H1 (cell line): ENCODE data around the gene LIPT2. TPM values are rescaled to one million over a fixed set of nuclear protein-coding genes. Genes with fewer than 3 reads are reported as not detected.

ENCODE experiments used
- FOSL1 ChIP-seq: IDR thresholded peaks from 2 replicates; pipeline ENCODE4 v1.6.1; 2011; ENCODE audit warnings: mild to moderate bottlenecking, low read depth, low read length, moderate library complexity; ENCODE audit not compliant: insufficient read depth
- RBBP5 ChIP-seq: IDR thresholded peaks from 2 replicates; pipeline ENCODE4 v1.7.1; 2012; ENCODE audit warnings: low read depth, mild to moderate bottlenecking, inconsistent platforms, low read length, moderate library complexity, borderline replicate concordance
- polyA plus RNA-seq, 7 experiments: library from polyadenylated mRNA; depleted of rRNA in 3 of 7; stranded (reverse) in 5 of 7; unstranded in 2 of 7; fragments of >200 nt in 5 of 7; fragments of 200-250 nt in 2 of 7; gene quantifications; 1 replicate in 5 of 7; 2 replicates in 1 of 7; 4 replicates in 1 of 7; pipeline versions ENCODE4 v1.2.1 to v1.2.3, GENCODE V29; 2011 to 2013; ENCODE audit warnings: missing spikeins in 2 of 7, mixed read lengths in 2 of 7
- small RNA-seq: library from polyadenylated mRNA; stranded (forward); fragments of <200 nt; extraction: miRNeasy Mini kit (QIAGEN cat#:217004); gene quantifications from one replicate; pipeline ENCODE3, GENCODE V24; 2013; ENCODE audit not compliant: insufficient read depth
- total RNA-seq: library from RNA; stranded (reverse); fragmentation: NEBNext Ultra II Directional; extraction: Animal tissue kit (Norgen Biotek cat#: 25700); gene quantifications from 2 replicates; pipeline ENCODE4 v1.2.1, GENCODE V29; 2021
- TF ChIP-seq, protein P1 (sequence below): IDR thresholded peaks from 2 replicates; pipeline ENCODE4 v1.6.1; 2012; ENCODE audit warnings: inconsistent platforms

LIPT2 gene
- total and polyA plus RNA-seq, 2 of the 8 experiments (the other 6 are each of a cell fraction or from before 2014, with no cell fraction given), result 6.4 to 16.7 TPM

DNA sequence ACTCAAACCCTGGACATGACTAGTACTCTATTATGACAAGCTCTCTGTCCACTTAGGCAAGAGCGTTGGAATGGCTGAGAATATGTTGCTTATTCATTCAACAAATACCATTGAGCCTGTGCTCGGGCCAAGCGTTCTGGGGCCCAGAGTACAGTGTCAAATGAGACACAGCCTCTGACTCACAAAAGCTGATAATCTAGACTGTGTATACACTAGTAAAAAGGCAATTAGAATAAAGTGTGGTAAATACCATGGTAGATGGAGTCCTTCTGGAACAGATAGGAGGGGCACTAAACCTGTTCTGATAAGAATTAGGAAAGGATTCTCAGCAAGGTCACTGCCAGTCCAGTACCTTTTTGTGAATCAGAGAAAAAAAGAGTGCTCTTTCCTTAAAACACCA is 50.9 kb downstream of the LIPT2 start (continued):
- no peak for TF ChIP-seq RBBP5
- TF ChIP-seq, protein P1, sequence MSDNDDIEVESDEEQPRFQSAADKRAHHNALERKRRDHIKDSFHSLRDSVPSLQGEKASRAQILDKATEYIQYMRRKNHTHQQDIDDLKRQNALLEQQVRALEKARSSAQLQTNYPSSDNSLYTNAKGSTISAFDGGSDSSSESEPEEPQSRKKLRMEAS, result no peak
- TF ChIP-seq FOSL1, result no peak

Small RNAs within 50 kb of the gene (small RNA-seq; reads per million reads assigned to genes)
- gene CYCSP27, result not detected

Other genes starting within 250 kb of the LIPT2 start
- not detected in 2 replicates for gene P4HA3, start 182.1 kb downstream of the LIPT2 start, total RNA-seq
- 0.05 and 0.06 TPM in 2 replicates for gene P4HA3, start 182.1 kb downstream of the LIPT2 start, polyA plus RNA-seq (2011; rRNA removed)
- 40.0 and 42.7 TPM in 2 replicates for gene PGM2L1, start 95.3 kb downstream of the LIPT2 start, total RNA-seq
- gene PGM2L1, start 95.3 kb downstream of the LIPT2 start, polyA plus RNA-seq (2011; rRNA removed), result 5.0 and 5.5 TPM in 2 replicates
- 2.8 and 3.5 TPM in 2 replicates for gene KCNE3, start 26.2 kb downstream of the LIPT2 start, total RNA-seq
- gene KCNE3, start 26.2 kb downstream of the LIPT2 start, polyA plus RNA-seq (2011; rRNA removed), result 1.9 and 4.1 TPM in 2 replicates
- gene POLD3, start 98.9 kb upstream of the LIPT2 start, total RNA-seq, result 29.3 and 30.5 TPM in 2 replicates
- gene POLD3, start 98.9 kb upstream of the LIPT2 start, polyA plus RNA-seq (2011; rRNA removed), result 10.1 and 18.1 TPM in 2 replicates
- 0.25 and 0.48 TPM in 2 replicates for gene CHRDL2, start 237.7 kb upstream of the LIPT2 start, total RNA-seq
- 0.26 and 0.49 TPM in 2 replicates for gene CHRDL2, start 237.7 kb upstream of the LIPT2 start, polyA plus RNA-seq (2011; rRNA removed)